Brain pericyte (primary cell): Measurements from ENCODE around the gene OCLN.
"Not testable (repeated sequence)": the region's sequence is repeated elsewhere in the genome, so short reads cannot be mapped to it uniquely, and the experiment has no call there.

ENCODE experiments used
- DNase-seq: peaks from one replicate; pipeline ENCODE4 v3.0.0-alpha.2; 2012; ENCODE audit warnings: low read depth, low spot score

The OCLN gene

GRCh38 chr5:69491027-69491426 is 1.6 kb upstream of the OCLN start:
- DNase-seq: no peak

GRCh38 chr5:69491838-69492390 is 676 bp upstream of the OCLN start:
- DNase-seq: no peak

GRCh38 chr5:69492923-69493395 is 369 bp downstream of the OCLN start:
- DNase-seq: no peak

GRCh38 chr5:69493396-69494133 is 975 bp downstream of the OCLN start:
- DNase-seq: no peak

- no peak for DNase-seq
These were observed 1.9 kb downstream of the OCLN start for GRCh38 chr5:69494452-69494851.

- no peak for DNase-seq
These were observed 4.5 kb downstream of the OCLN start for GRCh38 chr5:69497006-69497520.

GRCh38 chr5:69498384-69498783 is 5.8 kb downstream of the OCLN start:
- DNase-seq: no peak

- DNase-seq: no peak
These were observed 9.8 kb downstream of the OCLN start for GRCh38 chr5:69502367-69502766.

- DNase-seq: no peak
These were observed 10.3 kb downstream of the OCLN start for GRCh38 chr5:69502767-69503488.

GRCh38 chr5:69504036-69504435 is 11.4 kb downstream of the OCLN start:
- DNase-seq: no peak

- no peak for DNase-seq
These were observed 12.7 kb downstream of the OCLN start for GRCh38 chr5:69505306-69505705.

GRCh38 chr5:69509212-69509611 is 16.6 kb downstream of the OCLN start:
- no peak for DNase-seq

- no peak for DNase-seq
These were observed 18.1 kb downstream of the OCLN start for GRCh38 chr5:69510694-69511093.

GRCh38 chr5:69512740-69513260 is 20.2 kb downstream of the OCLN start:
- DNase-seq: no peak

- not testable (repeated sequence) for DNase-seq
These were observed 23.0 kb downstream of the OCLN start for GRCh38 chr5:69515570-69515969.

GRCh38 chr5:69516769-69517168 is 24.2 kb downstream of the OCLN start:
- no peak for DNase-seq

GRCh38 chr5:69517763-69518212 is 25.2 kb downstream of the OCLN start:
- no peak for DNase-seq

GRCh38 chr5:69519285-69519684 is 26.7 kb downstream of the OCLN start:
- DNase-seq: no peak

- no peak for DNase-seq
These were observed 29.4 kb downstream of the OCLN start for GRCh38 chr5:69522035-69522434.

GRCh38 chr5:69525490-69525889 is 32.9 kb downstream of the OCLN start:
- no peak for DNase-seq

GRCh38 chr5:69526660-69527059 is 34.1 kb downstream of the OCLN start:
- DNase-seq: no peak

- no peak for DNase-seq
These were observed 34.7 kb downstream of the OCLN start for GRCh38 chr5:69527128-69527770.
